Measurements from ENCODE around the gene HOXA4. TPM values are rescaled to one million over a fixed set of nuclear protein-coding genes. Genes with fewer than 3 reads are reported as not detected.
A peak's percentile ranks its signal among the peaks of the same experiment; 100 is the strongest.

The HOXA4 gene
- total RNA-seq, 8 experiments from 2014 or later, result 1.1 to 31.6 (median 15.0) TPM

- Histone ChIP-seq H3K4me3 (peak overlapping the region; percentile 41 to 87 (median 69)), H3K4me1 (replicated peaks in 1 of 2) (peaks cover 30 to 83% of the 10 kb centered on the region in 2 donors), H3K27ac (peak overlapping the region; percentile 94 to 95)
- WGBS, 10 experiments, result 0 to 100% (median 6%) methylated on average over 2 to 35 of the region's 42 CpGs
- peak in 2 of 8 experiments; percentile 11 to 34 for ATAC-seq (replicated peaks in 6 of 8)
- in situ Hi-C loops (cut with MboI; ENCODE audit: low pct_unique_long_range_greater_than_20kb in 2 of 9, low sequenced_read_pairs in 9 of 9, unreplicated experiment in 9 of 9), result loop anchor here in 1 of 9 experiments (25.0 kb wide), 1 partner anchor 260 kb away; the partner anchor contains the start of gene SKAP2
Measured at GRCh38 chr7:27122077-27122910, 8.3 kb downstream of the HOXA4 start.

GRCh38 chr7:27121684-27122076 is 8.9 kb downstream of the HOXA4 start:
- H3K4me3 ChIP-seq, result peak overlapping the region; percentile 41 to 87 (median 69)
- peak overlapping the region; percentile 94 to 95 for H3K27ac ChIP-seq
- H3K4me1 ChIP-seq (replicated peaks in 1 of 2), result peaks cover 28 to 76% of the 10 kb centered on the region in 2 donors
- 0 to 100% (median 13%) methylated on average over 1 to 7 of the region's 7 CpGs; no CpG with 5 or more reads in 1 of the 10 experiments for WGBS, 10 experiments
- ATAC-seq (replicated peaks in 6 of 8), result no peak
- in situ Hi-C loops (cut with MboI; ENCODE audit: low pct_unique_long_range_greater_than_20kb in 2 of 9, low sequenced_read_pairs in 9 of 9, unreplicated experiment in 9 of 9), result loop anchor here in 1 of 9 experiments (25.0 kb wide), 1 partner anchor 259 kb away; the partner anchor contains the start of gene SKAP2

DNA sequence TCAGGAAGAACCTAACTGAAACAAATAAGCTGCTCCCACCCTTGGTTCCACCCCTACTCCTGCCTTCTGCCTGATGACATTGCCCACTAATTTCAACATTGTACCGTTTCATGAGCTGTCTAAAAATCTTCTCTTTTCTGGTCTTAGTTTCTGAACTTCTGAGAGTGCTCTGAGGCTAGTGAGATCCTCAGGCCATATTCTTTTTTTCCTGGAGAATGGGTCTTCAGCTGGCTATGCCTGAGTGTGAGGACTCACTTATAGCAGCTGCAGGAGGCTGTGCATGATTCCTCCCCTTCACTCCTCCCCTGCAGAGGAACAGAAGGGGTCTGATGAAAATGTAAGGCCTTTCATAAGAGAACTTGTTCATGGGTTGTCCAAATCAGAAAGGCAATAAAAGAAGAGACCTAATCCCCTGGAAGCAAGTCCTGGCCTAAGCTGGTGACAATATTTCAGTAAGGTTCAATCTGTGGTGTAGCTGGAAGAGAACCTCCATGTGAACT is 11.1 kb downstream of the HOXA4 start:
- ATAC-seq (replicated peaks in 6 of 8), result peak in 1 of 8 experiments; percentile 2
- H3K4me3 ChIP-seq, result peak overlapping the region; percentile 41 to 87 (median 69)
- WGBS, 10 experiments, result 0 to 89% (median 33%) methylated on average over 1 of the region's 1 CpG; no CpG with 5 or more reads in 5 of the 10 experiments
- H3K4me1 ChIP-seq (replicated peaks in 1 of 2), result peaks cover 12 to 54% of the 10 kb centered on the region in 2 donors
- in situ Hi-C loops (cut with MboI; ENCODE audit: low pct_unique_long_range_greater_than_20kb in 2 of 9, low sequenced_read_pairs in 9 of 9, unreplicated experiment in 9 of 9), result loop anchor here in 1 of 9 experiments (25.0 kb wide), 1 partner anchor 257 kb away; the partner anchor contains the start of gene SKAP2
- H3K27ac ChIP-seq, result peak overlapping the region; percentile 94 to 95

GRCh38 chr7:27118580-27118979 is 12.0 kb downstream of the HOXA4 start:
- peak overlapping the region; percentile 92 to 94 for H3K27ac ChIP-seq
- in situ Hi-C loops (cut with MboI; ENCODE audit: low pct_unique_long_range_greater_than_20kb in 2 of 9, low sequenced_read_pairs in 9 of 9, unreplicated experiment in 9 of 9), result loop anchor here in 1 of 9 experiments (25.0 kb wide), 1 partner anchor 256 kb away; the partner anchor contains the start of gene SKAP2
- WGBS, 10 experiments, result 0 to 60% (median 20%) methylated on average over 1 to 2 of the region's 3 CpGs; no CpG with 5 or more reads in 3 of the 10 experiments

GRCh38 chr7:27117887-27118491 is 12.6 kb downstream of the HOXA4 start:
- in situ Hi-C loops (cut with MboI; ENCODE audit: low pct_unique_long_range_greater_than_20kb in 2 of 9, low sequenced_read_pairs in 9 of 9, unreplicated experiment in 9 of 9), result loop anchor here in 1 of 9 experiments (25.0 kb wide), 1 partner anchor 256 kb away; the partner anchor contains the start of gene SKAP2
- Histone ChIP-seq H3K27ac (peak overlapping the region; percentile 92 to 94), H3K4me3 (peak overlapping the region; percentile 61 to 87 (median 80)), H3K4me1 (replicated peaks in 1 of 2) (peaks cover 12 to 42% of the 10 kb centered on the region in 2 donors)
- 0 to 100% (median 8%) methylated on average over 1 to 9 of the region's 19 CpGs; no CpG with 5 or more reads in 1 of the 10 experiments for WGBS, 10 experiments
- peak in 1 of 8 experiments; percentile 3 for ATAC-seq (replicated peaks in 6 of 8)

More at GRCh38 chr7:27118580-27118979, 12.0 kb downstream of the HOXA4 start:
- ATAC-seq (replicated peaks in 6 of 8), result no peak
- Histone ChIP-seq H3K4me3 (peak overlapping the region; percentile 61 to 87 (median 80)), H3K4me1 (replicated peaks in 1 of 2) (peaks cover 12 to 48% of the 10 kb centered on the region in 2 donors)

- no peak for ATAC-seq (replicated peaks in 6 of 8)
- in situ Hi-C loops (cut with MboI; ENCODE audit: low pct_unique_long_range_greater_than_20kb in 2 of 9, low sequenced_read_pairs in 9 of 9, unreplicated experiment in 9 of 9), result loop anchor here in 1 of 9 experiments (25.0 kb wide), 1 partner anchor 255 kb away; the partner anchor contains the start of gene SKAP2
- peak overlapping the region; percentile 92 to 94 for H3K27ac ChIP-seq
- H3K4me1 ChIP-seq (replicated peaks in 1 of 2), result peaks cover 12 to 38% of the 10 kb centered on the region in 2 donors
- H3K4me3 ChIP-seq, result peak overlapping the region; percentile 61 to 87 (median 80)
- 0 to 83% (median 8%) methylated on average over 1 to 6 of the region's 12 CpGs; no CpG with 5 or more reads in 6 of the 10 experiments for WGBS, 10 experiments
Measured at GRCh38 chr7:27116962-27117886, 13.3 kb downstream of the HOXA4 start.

DNA sequence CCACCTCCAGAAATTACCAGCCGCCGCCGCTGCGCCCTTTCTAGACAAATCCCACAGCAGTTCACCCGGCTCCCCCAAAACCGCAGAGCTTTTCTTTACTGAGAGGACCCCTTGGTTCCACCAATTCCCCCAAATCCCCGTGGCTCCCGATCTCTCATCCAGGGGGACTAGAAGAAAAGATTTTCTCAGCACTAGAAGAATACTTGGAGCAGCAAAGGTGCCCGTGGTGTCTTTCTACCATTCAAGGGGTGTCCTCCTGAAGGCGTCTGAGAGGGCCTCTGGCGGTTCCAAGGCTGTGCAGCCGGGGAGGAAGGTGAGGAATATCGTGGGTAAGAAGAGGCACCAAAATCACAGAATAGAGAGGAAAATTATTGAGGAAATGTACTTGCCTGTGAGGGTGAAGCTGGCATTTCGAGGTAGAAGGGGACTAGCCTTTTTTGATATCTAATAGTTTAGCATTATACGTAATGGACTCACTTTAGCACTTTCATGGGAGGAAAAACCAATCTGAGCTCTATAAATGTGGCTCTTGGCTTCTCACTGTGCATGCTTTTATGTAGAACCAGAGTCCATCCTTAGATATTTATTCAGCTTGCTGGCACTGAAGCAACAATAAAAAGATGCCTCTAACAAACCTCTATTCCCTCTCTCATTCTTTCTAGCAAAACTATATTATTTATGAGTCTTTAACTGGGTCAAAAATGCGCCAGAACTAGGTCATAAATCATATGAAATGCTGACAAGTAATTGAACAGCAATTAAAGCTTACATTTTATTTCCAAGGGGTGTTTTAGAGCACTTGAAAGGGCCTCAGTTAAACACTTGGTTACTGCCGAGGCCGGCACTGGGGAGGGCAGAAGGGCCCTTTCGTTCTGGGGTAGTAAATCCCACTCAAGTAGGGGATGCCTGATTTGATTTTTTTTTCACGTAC is 14.3 kb downstream of the HOXA4 start:
- in situ Hi-C loops (cut with MboI; ENCODE audit: low pct_unique_long_range_greater_than_20kb in 2 of 9, low sequenced_read_pairs in 9 of 9, unreplicated experiment in 9 of 9), result loop anchor here in 1 of 9 experiments (25.0 kb wide), 1 partner anchor 254 kb away; the partner anchor contains the start of gene SKAP2
- Histone ChIP-seq H3K4me3 (peak overlapping the region; percentile 61 to 87 (median 80)), H3K4me1 (replicated peaks in 1 of 2) (peaks cover 12 to 33% of the 10 kb centered on the region in 2 donors), H3K27ac (peak overlapping the region; percentile 92 to 94)
- no peak for ATAC-seq (replicated peaks in 6 of 8)
- 0 to 86% (median 20%) methylated on average over 2 to 18 of the region's 20 CpGs; no CpG with 5 or more reads in 1 of the 10 experiments for WGBS, 10 experiments

GRCh38 chr7:27115221-27116026 is 15.1 kb downstream of the HOXA4 start:
- in situ Hi-C loops (cut with MboI; ENCODE audit: low pct_unique_long_range_greater_than_20kb in 2 of 9, low sequenced_read_pairs in 9 of 9, unreplicated experiment in 9 of 9), result loop anchor here in 1 of 9 experiments (25.0 kb wide), 1 partner anchor 253 kb away; the partner anchor contains the start of gene SKAP2
- Histone ChIP-seq H3K4me3 (peak overlapping the region; percentile 61 to 87 (median 80)), H3K4me1 (replicated peaks in 1 of 2) (peaks cover 12 to 26% of the 10 kb centered on the region in 2 donors), H3K27ac (peak overlapping the region; percentile 92 to 94)
- peak in 2 of 8 experiments; percentile 2 to 12 for ATAC-seq (replicated peaks in 6 of 8)
- WGBS, 10 experiments, result 0 to 97% (median 4%) methylated on average over 2 to 15 of the region's 45 CpGs

DNA sequence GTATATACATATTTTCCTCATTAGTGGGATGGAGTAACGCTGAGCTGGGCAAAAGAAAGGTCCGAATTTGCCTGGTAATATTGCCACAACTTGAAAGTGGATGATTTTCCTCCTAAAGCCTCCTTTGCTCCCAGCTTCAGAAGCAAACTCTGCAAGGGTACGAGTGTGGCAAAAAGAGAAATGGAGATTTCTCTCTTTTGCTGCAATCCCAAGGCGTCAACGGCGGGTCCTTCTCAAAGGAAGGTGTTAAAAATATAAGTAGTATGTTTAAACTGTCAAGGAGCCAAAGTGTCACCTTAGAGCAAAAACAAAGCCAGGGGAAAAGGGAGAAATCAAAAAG is 15.7 kb downstream of the HOXA4 start:
- H3K4me3 ChIP-seq, result peak overlapping the region; percentile 61 to 87 (median 80)
- ATAC-seq (replicated peaks in 6 of 8), result no peak
- 0 to 93% (median 5%) methylated on average over 3 to 6 of the region's 6 CpGs; no CpG with 5 or more reads in 4 of the 10 experiments for WGBS, 10 experiments
- in situ Hi-C loops (cut with MboI; ENCODE audit: low pct_unique_long_range_greater_than_20kb in 2 of 9, low sequenced_read_pairs in 9 of 9, unreplicated experiment in 9 of 9), result loop anchor here in 1 of 9 experiments (25.0 kb wide), 1 partner anchor 253 kb away; the partner anchor contains the start of gene SKAP2
- H3K4me1 ChIP-seq (replicated peaks in 1 of 2), result peaks cover 10 to 26% of the 10 kb centered on the region in 2 donors
- peak overlapping the region; percentile 92 to 94 for H3K27ac ChIP-seq
